GM19452 (cell line): ENCODE measurements around the gene CDKAL1.

Experiments used
- ATAC-seq: cut with Tn5 transposase; IDR thresholded peaks from one replicate; pipeline ENCODE4 v1.9.1; 2021; ENCODE audit not compliant: unreplicated experiment

Gene CDKAL1

DNA sequence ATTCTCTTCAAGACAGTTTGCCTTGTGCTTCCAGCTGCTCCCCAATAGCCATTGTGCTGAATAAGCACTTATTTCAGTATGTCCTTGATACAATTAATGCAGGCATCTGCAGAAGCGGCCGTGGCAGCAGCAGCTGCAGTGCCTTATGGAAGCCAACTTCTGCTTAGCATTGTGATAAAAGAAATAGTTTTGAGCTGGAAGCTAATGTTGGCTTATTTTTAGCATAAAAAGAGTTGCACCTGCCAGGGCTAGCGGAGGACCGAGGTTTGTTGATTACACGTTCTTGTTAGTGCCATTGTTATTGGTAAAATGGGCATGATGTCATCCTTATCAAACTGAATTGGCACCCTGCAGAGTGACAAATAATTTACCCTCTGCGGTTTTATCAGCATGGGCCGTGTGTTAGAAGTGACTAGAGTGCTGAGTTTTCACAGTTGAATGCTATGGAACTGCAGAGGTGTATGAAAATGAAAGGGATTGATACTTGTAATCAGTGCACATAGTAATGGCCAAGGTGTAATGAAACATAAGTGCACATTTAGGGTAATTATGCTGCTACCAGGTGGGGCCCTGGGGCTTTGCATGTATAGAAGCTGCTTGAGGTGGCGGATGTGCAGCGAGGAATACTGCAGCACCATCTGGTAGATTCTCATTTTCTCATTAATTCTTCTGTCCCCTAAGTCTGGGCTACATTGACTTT lies 334.3 kb downstream of the CDKAL1 start:
- ATAC-seq, result no peak

DNA sequence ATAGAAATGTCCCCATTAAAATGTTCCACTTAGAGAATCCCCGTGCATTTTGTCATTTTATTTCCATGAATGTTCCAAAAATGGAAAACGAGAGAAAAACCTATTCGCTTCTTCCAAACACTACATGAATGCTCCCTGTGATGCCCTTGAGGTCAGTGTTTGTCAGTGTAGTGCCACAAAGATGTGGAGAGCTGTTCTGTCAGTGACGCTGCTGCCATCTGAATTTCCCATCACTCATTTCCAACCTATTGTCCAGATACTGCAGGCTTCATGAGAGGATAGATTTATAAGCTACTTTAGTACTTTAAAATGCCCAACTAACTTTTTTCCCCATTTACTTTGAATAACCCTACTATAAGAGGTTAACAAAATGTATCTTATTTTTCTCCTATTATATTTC lies 335.8 kb downstream of the CDKAL1 start:
- no peak for ATAC-seq

DNA sequence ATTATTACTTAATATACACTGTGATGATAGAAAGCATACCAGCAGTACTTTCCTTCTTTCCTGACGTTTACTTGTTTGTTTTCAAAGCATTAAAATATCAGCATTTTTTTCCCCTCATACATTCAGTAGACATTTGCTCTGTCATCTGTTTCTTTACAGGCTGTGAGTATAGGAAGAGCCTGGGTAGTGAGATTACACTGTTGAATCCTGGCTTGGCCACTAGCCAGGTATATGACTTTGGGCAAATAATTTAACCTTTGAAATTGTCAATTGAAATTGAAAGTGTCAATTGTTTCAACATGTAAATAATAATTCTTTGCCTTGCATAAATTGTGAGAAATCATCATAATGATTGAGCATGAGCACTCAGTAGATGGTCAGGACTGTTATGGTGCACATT lies 336.2 kb downstream of the CDKAL1 start:
- ATAC-seq, result no peak

DNA sequence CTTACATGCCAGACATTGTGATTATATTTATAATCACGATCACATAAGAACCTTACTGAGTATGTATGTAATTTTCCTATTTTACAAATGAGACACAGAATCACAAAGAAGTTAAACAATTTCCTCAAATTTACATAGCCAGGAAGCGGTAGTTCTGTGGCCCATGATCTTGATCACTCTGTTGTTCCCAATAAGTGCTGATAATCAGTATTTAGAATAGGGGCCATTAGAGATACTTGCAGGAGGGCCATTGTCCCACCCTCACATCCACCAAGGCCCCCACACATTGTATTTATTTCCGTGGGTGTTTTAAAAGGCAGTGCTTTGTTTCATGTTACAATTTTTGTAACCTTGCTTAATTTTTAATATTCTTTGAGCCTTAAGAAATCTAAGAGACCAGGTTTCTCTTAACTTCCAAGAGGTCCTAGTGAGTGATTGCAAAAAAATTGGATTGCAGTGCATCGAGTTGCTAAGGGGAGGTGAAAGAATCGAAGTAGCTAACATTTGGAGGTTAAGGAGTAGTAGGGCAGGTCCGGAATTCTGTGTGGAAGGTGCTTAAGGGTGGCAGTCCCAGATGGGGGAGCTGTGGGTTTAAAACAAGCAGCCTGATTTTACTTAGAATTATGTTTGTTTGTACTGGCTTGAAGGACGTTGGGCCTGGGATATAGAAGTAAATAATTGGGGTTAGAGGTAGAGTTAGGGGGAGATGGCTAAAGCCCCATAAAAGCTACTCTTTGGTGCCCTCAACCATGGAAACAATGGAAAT lies 339.4 kb downstream of the CDKAL1 start:
- ATAC-seq, result no peak

DNA sequence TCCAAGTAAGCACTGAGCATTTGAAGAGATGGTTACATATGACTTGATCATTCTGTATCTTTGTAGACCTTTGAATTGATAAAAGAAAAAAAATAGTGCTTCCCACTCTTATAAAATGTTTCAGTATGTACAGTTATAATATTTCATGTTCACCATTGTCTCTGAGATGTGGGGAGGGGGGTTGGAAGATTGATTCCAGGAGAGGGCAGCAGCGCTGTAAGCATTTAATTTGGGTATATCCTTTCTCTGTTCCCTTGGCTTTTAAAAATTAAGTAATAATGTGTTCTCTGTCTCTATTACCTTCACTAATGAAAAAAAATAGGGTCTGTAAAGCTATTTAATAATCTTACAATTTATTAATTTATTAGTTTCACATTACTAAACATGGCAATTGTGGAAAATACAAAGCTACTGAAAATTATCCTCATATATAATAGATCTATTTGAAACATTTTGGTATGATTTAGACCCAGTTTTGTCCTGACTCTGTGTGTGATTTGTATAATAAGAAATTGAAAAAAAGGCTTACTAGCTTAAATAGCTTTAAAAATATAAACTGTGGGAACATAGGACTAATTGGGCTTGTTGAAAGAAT lies 341.2 kb downstream of the CDKAL1 start:
- ATAC-seq, result no peak

DNA sequence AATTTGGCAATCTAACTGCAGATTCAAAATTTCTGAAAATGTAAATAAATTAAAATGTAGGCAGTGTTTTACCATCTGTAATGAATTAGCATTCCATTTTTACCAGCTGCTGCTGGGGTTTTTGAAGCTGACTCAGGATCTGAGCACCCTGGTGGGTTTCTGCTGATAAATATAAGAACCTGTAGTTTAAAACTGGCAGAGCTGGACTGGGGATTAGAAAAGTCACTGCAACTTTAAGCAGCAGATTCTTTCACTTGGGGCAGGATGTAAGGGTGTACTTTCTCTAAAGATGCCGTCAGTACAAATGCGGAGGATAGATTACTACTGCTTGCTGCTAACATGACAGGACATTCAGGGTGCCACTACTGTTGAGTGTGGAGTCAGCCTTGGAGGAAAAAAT lies 341.8 kb downstream of the CDKAL1 start:
- no peak for ATAC-seq

DNA sequence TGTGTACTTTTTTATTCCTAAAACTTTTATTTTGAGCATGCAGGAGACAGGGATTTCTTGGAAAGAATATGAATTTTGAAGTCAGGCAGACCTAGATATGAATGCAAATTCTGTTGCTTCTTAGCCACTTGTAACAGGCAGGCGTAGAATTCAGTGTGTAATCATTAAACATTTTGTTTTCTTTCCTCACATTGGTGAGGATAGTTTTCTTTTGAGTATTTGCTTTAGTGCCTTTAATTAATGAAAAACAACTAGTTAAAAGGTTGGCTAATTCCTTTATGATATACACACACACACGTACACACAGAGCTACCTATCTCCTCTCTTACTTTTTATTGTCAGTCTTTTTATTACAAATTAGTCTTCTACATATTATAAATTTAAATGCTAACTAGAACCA lies 342.3 kb downstream of the CDKAL1 start:
- no peak for ATAC-seq

DNA sequence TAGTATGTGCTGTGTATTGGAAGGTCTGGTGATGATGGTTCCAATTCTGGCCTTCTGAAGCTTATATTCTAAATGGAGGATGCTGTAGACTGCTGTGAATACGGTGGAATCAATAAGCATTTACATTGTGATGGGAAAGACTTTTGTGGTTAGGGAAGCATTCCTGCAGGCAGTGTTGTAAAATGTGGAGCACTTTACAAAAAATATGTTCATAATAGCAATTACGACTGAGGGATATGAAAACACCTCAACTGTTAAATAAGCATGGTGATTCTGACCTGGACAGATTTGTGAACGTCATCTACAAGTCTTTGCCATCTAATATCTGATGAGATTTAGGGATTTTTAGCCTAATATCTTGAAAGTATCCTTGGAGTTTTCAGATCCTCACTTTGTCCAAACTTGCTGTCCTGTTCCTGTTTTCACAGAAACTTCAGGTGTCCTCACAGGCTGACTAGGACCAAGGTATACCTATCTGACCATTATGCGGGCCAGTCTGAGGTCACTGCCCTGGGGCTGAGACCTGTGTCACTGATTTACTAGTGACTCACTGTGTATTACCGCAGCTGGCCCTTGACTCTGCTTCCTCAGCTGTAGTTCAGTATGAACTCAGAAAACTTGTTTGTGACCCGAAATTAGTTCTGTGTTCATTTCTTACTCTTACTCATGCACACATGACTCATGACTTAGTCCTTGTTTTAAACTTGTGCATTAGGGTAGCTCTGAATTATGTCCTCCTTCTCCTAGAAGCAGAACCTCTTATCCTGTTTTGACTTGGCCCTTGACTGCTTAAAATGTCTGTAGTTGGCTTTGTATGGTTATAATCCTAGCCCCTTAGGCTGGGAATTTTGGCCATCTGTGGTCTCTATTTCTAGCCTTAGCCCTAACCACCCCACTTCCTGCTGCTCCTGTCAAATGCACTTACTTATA lies 343.0 kb downstream of the CDKAL1 start:
- peak; percentile 98 for ATAC-seq

DNA sequence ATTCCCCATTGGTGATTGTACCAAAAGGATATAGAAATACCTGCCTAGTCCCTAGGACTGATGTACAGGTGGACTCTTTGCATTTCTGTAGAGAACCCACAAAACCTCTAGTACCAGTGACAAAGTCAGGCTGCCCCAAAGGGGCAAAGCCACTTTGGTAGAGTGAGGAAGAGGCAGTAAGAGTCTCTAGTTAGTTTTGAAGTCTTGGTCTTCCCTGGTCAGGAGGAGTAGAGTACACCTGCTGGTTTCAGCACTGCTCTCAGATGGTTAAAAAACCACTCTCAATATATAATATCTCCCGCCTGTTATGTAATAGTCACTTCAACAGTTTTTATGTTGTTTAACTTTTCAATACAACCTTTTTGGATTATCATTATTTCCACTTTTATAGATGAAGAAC lies 344.9 kb downstream of the CDKAL1 start:
- ATAC-seq, result no peak

DNA sequence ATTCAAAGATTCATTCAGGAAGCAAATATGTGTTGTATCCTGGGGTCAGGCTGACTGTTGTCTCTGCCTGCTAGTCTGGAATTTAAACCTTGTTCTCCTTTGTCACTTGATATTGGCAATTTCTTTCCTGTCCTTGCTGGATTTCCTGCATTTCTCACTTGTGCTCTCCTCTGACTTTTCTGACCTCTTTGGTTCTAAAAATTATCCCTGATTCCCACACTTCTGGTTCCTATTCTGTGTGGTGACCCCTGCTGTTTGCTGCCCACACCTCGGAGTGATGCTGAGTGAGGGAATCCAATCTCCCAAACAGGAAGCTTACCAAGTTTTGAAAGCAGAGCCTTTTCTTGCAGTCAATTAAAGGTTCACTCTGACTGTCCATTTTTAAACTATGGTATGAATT lies 345.3 kb downstream of the CDKAL1 start:
- no peak for ATAC-seq

DNA sequence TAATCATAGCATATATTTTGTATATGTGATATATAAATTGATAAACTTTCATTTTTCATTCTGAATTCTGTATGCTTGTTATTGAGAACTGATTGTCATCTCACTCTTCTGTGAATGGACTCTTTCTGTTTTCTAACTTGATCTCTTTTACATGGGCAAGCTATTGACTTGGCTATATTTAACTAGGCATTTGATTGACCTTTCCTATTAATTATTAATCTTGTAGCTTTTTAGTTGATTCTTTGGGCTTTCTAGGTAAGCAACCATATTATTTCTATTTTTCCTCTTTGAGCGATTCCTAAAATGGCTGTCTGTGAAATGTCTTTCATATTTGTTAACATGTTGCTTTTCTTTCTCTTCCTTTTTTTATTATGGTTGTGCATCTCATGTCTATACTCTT lies 347.1 kb downstream of the CDKAL1 start:
- ATAC-seq, result no peak

DNA sequence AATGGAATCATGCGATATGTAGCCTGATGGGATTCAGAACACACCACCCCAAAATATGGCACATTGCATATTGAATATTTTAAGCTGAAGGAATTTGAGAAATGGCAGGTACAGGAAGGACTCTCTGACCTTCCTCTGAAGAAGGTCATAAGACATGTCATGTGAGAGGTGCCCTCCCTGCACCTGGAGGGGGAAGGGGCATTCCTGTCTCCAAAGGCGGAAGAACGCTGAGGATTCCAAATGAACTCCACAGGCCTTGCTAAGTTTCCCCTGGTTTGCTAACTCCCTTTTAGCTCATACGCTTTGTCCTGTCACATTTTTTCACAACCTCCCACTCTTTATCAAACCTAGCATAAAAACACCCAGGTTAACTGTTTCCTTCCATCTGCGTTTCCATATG lies 347.8 kb downstream of the CDKAL1 start:
- no peak for ATAC-seq

DNA sequence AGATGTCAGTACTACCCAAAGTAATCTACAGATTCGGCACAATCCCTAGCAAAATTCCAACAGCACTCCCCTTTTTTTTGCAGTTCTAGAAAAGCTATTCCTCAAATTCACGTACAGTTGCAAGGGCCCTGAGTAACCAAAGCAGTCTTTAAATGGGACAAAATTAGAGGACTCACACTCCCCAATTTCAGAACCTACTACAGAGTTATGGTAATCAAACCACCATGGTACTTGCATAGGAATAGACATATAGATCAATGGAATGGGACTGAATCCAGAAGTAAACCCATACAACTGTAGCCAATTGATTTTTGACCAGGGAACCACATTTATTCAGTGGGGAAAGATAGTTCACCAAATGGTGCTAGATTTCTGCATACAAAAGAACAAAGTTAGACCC lies 350.8 kb downstream of the CDKAL1 start:
- no peak for ATAC-seq

DNA sequence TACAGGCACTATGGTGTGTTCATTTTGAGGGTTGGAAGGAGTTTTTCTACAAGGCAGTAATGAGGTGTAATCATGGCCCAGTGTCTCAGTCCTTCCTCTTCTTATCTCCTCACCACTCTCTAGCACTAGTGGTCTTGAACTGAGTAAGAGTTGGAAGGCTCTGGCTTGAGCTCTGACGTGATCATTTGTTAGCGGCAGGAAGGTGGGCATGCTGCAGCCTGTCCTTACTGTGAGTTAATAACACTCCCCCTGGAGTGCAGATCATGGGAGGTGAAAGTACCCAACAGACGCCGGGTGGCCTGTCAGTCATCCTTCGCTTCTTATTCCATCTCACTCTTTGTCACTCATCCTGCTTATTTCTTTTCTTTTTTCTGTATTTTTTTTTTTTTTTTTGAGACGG lies 356.9 kb downstream of the CDKAL1 start:
- no peak for ATAC-seq

DNA sequence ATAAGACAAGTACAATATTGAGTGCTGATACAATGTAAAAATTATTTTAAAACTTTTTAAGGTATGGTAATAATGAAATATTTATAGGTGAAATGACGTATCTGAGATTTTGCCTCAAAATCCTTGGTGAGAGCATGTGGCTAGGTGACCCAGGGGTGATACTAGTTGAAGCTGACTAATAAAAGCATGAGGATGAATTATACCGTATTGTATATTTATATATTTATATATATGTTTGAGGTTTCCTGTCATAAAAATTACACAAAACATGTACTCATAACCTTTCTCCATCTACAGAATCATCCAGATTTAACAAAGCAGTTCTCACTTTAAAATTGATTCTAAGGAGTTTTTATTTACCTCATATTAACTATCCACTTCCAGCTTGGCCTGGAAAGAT lies 358.1 kb downstream of the CDKAL1 start:
- no peak for ATAC-seq

DNA sequence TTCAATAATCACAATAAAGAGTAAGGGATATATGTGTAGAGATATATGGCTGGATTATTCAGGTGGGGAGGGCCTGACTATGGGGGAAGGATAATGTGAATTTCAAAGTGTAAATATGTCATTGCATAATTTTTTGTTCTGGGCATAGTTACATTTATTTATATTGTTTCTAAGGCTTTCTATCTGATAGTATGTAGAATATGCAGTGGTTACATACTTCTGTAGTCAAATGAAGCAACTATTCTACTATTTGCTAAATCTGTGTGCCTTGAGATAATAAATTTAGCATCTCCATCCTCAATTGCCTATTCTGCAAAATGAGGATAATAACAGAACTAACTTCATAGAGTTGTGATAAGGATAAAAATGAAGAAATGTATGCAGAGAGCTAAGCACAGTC lies 359.2 kb downstream of the CDKAL1 start:
- ATAC-seq, result no peak

DNA sequence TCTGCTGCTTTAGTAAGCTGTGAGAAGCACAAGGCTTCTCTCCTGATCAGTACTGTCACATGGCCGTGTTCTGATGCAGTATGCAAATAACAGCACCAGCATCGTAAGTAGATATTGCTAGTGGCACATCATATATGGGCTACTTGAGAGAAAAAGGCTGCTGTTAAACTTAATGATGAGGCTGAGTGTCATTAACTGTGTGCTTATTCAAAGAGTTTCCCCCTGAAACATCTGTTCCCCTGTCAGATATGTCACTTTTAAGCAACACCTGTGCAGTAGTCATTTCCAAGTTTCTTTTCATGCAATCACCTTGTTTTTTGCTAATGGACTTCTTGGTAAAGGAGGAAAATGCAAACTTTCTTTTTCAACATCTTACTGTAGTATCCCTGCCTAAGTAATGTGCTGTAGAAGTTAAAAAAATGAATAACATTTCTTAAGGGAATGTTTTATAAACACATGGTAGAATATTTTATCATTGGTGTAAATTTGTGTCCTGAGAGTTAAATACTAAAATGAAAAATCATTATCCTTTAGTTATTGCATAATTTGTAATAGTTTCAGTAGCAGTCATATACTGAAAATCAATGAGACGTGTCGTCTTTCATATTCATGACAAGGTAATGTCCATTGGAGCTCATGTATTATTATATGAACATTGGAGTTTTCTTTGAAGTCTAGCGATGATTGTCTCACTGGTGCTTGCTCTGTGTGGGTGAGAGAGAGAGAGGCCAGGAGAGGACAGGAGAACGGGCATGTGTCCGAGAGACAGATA lies 366.3 kb downstream of the CDKAL1 start:
- peak; percentile 93 for ATAC-seq

DNA sequence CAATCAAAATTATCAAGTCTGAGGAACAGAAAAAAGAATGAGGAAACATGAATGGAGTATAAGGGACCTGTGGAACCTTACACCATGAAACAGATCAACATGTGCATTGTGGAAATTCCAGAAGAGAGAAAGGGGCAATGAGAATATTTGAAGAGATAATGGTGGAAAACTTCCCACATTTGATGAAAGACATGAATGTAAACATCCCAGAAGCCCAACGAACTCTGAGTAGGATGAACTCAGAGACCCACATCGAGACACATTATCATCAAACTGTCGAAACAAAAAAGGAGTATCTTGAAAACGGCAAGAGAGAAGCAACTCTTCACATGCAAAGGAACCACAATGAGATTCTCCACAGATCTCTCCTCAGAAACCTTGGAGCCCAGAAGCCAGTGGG lies 371.1 kb downstream of the CDKAL1 start:
- ATAC-seq, result no peak

DNA sequence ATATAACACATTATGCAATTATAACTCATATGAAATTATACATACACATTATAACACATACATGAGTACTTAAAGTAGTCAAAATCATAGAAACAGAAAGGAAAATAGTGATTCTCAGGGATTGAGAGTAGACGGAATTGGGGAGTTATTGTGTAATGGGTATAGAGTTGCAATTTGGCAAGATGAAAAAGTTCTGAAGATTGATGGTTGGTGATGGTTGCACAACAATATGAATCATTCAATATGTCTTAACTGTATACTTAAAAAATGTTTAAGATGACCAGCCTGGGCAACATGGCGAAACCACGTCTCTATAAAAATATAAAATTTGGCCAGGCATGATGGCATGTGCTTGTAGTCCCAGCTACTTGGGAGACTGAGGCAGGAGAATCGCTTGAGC lies 372.7 kb downstream of the CDKAL1 start:
- no peak for ATAC-seq

DNA sequence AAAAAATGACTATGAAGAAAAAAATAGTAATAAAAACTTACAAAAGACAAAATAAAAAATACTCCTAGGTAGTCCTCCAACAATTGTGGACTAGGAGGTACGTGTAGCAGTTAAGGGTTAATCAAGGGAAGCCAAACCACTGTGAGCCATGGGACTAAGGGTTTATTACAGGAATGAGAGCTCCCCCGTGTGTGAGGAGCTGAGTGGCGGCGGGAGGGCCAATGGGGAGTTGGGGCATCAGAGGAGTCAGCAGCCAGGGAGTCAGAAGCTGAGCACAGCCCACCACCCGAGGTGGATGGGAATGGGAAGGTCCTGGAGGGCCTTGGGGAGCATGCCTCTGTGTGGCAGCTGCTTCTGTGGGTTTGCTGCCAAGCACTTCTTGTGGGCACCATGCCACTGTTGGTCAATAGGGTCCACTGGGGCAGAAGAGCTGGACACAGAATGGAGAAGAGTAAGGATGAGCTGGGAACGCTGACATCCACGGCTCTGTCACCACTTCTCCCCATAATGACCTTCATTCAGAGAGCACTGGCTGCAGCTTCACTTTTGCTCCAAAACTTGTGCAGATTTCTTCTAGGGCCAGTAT lies 373.3 kb downstream of the CDKAL1 start:
- no peak for ATAC-seq
